Measurements from ENCODE around the gene CRYBG3. TPM values are rescaled to one million over a fixed set of nuclear protein-coding genes. Genes with fewer than 3 reads are reported as not detected.
A peak's percentile ranks its signal among the peaks of the same experiment; 100 is the strongest.
"Not testable (repeated sequence)": the region's sequence is repeated elsewhere in the genome, so short reads cannot be mapped to it uniquely, and the experiment has no call there.

The CRYBG3 gene
- total RNA-seq, 2 donors from 2014 or later: 1.3 to 10.6 TPM

DNA sequence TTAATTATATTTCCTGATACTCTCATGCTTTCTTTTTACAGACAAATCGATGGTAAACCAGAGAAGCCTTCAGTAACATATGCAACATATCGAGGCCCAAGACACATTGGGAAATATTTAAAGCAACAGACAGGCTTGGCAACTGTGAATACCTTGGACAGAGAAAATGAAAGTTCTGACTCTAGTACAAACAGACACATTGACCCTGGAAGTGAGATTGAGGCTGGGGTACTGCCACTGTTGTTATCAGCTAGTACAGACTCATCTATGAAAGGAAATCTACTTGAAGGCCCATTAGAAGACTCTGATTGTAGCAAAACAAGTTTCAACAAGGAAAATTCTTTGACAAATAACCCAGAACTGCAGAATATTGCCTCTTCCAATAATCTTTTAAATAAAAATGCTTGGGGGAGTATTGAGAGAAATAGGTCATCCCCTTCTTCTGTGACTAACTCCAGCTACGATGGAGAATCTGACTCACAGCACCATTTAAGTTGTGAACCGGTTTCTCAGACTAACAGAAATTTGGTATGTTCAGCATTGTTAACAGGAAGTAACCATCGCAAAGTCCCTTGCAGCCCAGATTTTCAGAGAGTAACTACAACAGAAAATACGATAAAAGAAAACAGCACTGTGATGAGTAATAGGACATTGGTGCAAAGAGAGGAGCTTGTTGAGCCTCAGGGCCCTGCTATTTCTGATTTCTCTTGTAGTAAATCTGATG, 50.2 kb downstream of the CRYBG3 start:
- DNase-seq (ENCODE audit: low spot score in 2 of 2) (peak in 1 of 2 donors; percentile 48), ATAC-seq (peak; percentile 89 to 95)
- Mint-ChIP-seq H3K27ac (peak overlapping the region; percentile 69 to 75), H3K9me3 (no peaks in the 10 kb centered on the region), H3K36me3 (peaks cover 5 to 14% of the 10 kb centered on the region in 2 donors)

DNA sequence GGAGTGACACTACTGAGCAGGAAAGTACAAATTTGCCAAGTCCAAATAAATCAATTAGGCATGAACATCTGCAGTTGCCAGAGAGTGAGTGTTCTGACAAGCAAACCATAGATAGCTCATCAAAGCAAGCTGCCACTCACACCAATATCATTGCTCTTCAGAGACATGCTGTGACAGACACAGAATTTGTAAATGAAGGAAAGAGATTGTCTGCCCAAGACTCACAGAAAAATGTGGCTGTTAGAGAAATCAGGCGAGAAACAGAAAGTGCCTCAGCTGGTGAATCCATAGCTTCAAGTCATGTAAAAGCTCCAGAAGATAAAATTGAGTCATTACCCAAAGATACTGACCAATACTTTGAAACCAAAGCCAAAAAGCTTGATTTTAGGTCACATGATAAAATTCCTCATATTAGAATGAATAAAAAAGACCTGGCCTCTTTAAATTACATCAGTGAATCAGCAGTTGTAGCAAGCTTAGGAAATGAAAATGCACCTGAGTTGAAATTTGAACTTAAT, 50.8 kb downstream of the CRYBG3 start:
- peaks cover 5 to 14% of the 10 kb centered on the region in 2 donors for H3K36me3 Mint-ChIP-seq
- H3K9me3 Mint-ChIP-seq: no peaks in the 10 kb centered on the region
- DNase-seq (ENCODE audit: low spot score in 2 of 2) (no peak), ATAC-seq (peak in 1 of 2 donors; percentile 21)
- H3K27ac Mint-ChIP-seq: peak overlapping the region; percentile 69 to 75

DNA sequence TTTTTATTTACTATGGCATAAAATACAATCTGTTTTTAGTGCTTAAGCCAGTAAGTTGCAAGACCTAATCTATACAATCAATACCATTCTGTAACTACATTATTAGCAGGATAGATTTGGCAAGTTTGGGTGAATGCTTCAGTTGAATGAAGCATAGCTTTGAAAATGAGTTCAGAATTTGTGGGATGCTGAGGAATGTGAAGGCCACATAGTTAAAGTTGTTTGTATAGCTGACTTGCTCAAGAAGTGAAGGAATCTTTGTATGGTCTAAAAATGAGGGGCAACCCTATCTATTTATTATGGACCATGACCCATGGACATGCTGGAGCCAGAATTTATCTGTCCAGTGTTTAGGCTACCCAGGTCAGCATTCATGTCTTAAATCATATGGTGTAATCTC, 58.5 kb downstream of the CRYBG3 start:
- no peaks in the 10 kb centered on the region for H3K36me3 Mint-ChIP-seq
- no peak for ATAC-seq
- H3K27ac Mint-ChIP-seq: no peak overlapping the region
- no peaks in the 10 kb centered on the region for H3K9me3 Mint-ChIP-seq
- no peak for DNase-seq (ENCODE audit: low spot score in 2 of 2)

DNA sequence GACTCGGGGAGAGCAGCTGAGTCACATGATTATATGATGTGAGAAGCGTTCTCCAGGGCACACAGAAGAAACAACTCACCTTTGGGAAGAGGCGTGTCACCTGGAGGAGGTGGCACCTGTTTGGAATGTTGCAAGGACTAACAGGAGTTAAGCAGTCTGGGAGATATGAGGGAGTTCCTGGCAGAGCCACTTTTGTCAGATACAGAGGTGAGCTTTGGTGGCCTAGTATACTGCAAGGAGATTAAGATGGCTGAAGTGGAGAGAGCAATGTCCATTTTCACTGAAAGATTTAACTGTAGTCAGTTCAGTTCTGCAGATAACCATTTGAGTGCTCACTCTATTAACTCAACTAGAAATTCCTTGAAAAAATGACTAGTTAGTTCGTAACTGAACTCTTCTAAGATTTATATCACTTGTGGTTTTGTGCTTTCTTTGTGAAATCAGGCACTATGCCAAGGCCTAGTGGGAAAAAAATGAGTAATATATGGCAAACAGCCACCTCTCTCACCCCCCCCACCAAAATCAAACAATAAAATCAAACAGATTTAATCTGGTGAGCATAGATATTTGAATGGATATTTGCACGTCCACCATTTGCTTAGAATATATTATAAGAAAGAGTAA, 61.3 kb downstream of the CRYBG3 start:
- no peak overlapping the region for H3K27ac Mint-ChIP-seq
- no peaks in the 10 kb centered on the region for H3K36me3 Mint-ChIP-seq
- DNase-seq (ENCODE audit: low spot score in 2 of 2) (peak in 1 of 2 donors; percentile 10), ATAC-seq (peak; percentile 36 to 70)
- H3K9me3 Mint-ChIP-seq: no peaks in the 10 kb centered on the region

DNA sequence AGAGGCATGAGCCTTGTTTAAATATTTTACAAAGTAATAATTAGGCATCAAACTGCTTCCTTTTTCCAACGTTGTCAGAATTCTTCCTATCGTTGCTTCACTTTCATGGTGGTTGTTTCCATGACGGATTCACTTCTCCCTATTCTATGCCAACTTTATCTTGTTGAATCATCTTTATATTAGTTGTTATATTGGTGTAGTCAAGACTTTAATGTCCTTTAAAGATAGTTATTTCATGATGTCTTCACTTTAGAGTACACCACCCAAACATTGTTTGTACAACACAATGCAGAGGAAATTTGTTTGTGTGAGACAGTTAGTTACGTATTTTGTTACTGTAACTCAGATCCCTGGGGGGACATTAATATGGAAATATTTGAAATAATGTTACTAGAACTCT, 61.9 kb downstream of the CRYBG3 start:
- DNase-seq (ENCODE audit: low spot score in 2 of 2): no peak
- no peak for ATAC-seq
- no peaks in the 10 kb centered on the region for H3K36me3 Mint-ChIP-seq
- H3K9me3 Mint-ChIP-seq: no peaks in the 10 kb centered on the region
- H3K27ac Mint-ChIP-seq: no peak overlapping the region

DNA sequence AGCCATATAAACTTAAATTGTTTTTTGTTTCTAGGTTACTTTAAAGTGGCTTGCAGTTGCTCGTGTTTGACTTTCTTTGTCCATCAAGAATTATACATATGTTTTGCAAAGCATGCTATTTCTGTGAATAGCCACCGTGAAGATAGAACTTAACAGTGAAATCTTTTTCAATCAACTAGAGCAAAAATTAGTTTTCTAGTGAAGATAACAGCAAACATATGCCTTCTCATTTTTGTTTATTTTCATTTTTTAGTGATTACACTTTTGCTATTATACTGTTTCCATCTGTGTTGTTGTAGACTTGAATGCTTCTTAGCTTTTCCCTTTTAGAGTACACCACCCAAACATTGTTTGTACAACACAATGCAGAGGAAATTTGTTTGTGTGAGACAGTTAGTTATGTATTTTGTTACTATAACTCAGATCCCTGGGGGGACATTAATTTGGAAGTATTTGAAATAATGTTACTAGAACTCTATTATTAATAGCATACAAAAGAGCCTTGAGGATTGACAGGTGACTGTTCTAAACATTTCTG, 62.8 kb downstream of the CRYBG3 start:
- ATAC-seq (no peak), DNase-seq (ENCODE audit: low spot score in 2 of 2) (no peak)
- Mint-ChIP-seq H3K9me3 (no peaks in the 10 kb centered on the region), H3K27ac (no peak overlapping the region), H3K36me3 (no peaks in the 10 kb centered on the region)

DNA sequence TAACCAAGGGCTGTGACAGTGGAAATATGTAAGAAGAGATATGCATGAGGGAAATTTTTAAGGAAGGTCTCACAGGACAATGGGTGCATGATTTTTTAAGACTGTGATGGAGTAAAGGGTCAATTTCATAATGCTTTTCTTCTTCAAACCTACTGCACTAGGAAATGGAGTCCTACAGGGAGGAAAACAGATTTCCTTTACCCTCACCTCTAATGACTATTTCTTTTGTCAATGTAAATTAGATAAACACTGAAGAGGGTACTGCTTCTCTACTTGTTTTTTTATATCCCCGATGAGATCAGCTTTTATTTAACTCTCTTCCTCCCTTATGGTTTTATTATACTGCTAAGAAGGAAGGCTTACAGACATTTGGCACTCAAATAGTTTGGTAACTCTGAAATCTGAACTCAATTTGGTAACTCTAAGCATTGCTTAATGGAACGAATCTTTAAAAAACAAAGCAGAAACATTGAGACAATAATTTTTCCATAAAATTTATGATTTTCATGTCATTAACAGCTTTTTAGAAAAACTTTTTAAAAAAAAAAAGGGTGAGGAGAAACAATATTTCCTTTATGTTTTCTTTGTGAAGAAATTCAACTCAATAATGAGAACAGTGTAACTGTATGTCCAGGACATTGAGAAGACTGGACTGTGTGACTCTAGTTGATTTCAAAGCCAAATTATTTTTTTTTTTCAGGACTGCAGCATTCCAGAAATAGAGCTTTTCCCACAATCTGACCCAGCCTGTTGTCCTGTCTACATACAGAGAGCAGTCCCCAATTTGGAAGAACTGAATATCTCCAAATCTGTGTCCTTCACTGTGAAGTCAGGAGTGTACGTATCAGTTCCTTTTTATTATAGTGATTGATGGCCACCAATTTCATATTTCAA, 64.4 kb downstream of the CRYBG3 start:
- H3K36me3 Mint-ChIP-seq: no peaks in the 10 kb centered on the region
- no peak overlapping the region for H3K27ac Mint-ChIP-seq
- DNase-seq (ENCODE audit: low spot score in 2 of 2) (no peak), ATAC-seq (no peak)
- H3K9me3 Mint-ChIP-seq: no peaks in the 10 kb centered on the region

DNA sequence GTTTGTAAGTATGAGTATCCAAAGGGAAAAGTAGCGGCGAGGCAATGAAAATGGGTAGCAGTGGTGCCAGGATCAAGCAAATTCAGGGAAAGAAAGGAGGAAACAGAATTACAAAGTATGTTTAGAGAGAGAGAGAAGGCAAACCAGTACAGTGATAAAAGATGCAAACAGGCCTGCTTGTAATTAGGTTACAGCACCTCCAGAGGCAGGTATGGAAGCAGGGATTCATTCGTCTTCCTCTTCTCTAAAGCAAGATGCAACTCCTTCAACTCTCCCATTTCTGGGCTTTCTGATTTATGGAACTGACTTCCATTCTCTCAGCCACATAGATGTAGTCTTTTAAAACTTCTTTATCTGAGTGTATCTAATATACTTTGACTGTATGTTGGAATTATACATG, 68.0 kb downstream of the CRYBG3 start:
- no peak overlapping the region for H3K27ac Mint-ChIP-seq
- H3K36me3 Mint-ChIP-seq: no peaks in the 10 kb centered on the region
- DNase-seq (ENCODE audit: low spot score in 2 of 2): no peak
- no peaks in the 10 kb centered on the region for H3K9me3 Mint-ChIP-seq
- ATAC-seq: no peak

DNA sequence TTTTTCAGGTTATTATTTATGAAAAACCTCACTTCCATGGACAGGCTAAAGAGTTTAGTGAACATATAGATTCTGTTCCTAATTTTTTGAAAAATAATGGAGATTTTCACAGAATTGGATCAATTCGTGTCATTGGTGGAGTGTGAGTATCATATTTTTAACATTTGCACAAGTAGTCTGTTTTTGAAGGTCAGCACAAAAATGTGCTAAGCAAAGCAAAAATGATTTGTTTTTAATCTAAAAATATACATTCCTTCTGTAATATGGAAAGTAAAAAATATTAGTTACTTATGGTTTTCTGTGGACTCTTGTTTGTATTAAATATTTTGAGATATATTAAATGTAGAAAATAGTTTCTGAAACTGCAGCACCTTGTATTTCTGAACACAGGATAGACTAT, 71.0 kb downstream of the CRYBG3 start:
- no peak overlapping the region for H3K27ac Mint-ChIP-seq
- no peak for ATAC-seq
- no peak for DNase-seq (ENCODE audit: low spot score in 2 of 2)
- H3K9me3 Mint-ChIP-seq: no peaks in the 10 kb centered on the region
- no peaks in the 10 kb centered on the region for H3K36me3 Mint-ChIP-seq

DNA sequence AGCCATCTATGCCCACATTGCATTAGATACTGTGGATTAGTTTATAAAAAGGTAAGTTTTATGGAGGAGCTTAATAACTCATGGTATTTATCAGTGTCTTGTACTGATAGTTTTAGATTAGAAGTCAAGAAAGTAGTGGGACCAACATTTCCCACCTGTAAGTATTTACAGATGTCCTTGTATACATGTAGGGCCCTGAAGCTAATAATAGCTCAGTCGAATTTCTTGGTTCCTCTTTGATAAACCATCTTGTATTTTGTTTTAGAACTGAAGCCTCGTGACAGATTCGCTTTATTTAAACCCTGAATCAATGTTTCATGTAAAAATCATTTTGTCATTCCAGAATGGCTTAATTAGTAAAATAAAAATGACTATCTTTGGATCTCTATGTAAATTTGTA, 73.4 kb downstream of the CRYBG3 start:
- no peaks in the 10 kb centered on the region for H3K36me3 Mint-ChIP-seq
- ATAC-seq (no peak), DNase-seq (ENCODE audit: low spot score in 2 of 2) (no peak)
- H3K27ac Mint-ChIP-seq: no peak overlapping the region
- H3K9me3 Mint-ChIP-seq: no peaks in the 10 kb centered on the region

DNA sequence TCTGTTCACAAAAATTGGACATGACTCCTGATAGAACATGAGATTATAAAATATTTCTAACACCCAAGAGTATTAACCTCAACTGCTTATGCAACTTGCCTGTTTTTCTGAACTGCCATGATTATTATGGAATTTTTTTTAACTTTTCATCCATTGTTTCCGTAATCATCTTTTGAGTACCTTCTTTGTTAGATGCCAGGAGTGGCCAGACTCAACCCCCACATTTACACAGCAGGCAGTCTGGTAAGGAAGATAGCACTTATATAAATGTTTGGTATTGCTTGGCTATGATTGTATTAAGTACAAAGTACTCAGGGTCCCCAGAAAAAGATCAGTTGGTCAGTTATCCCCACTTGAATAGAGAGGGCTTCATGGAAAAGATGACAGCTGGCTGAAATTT, 74.3 kb downstream of the CRYBG3 start:
- Mint-ChIP-seq H3K36me3 (peaks cover 0 to 5% of the 10 kb centered on the region in 2 donors), H3K9me3 (no peaks in the 10 kb centered on the region), H3K27ac (no peak overlapping the region)
- ATAC-seq (no peak), DNase-seq (ENCODE audit: low spot score in 2 of 2) (no peak)

DNA sequence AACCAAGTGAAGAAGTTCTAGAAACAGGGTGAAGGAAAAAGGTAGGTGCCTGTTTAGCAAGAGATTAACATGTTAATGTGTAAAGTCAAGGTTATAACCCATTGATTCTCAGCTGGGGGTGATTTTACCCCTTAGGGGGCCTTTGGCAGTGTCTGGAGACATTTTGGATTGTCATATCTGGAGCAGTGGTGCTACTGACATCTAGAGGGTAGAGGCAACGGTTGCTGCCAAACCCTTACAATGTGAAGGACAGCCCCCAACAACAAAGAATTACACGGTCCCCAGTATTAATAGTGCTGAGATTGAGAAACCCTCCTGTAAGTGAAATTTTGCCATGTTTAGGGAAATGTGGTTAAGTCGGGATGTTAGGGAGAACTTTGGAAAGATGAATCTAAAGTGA, 74.7 kb downstream of the CRYBG3 start:
- H3K27ac Mint-ChIP-seq: no peak overlapping the region
- ATAC-seq: no peak
- H3K36me3 Mint-ChIP-seq: peaks cover 0 to 9% of the 10 kb centered on the region in 2 donors
- no peak for DNase-seq (ENCODE audit: low spot score in 2 of 2)
- H3K9me3 Mint-ChIP-seq: no peaks in the 10 kb centered on the region

DNA sequence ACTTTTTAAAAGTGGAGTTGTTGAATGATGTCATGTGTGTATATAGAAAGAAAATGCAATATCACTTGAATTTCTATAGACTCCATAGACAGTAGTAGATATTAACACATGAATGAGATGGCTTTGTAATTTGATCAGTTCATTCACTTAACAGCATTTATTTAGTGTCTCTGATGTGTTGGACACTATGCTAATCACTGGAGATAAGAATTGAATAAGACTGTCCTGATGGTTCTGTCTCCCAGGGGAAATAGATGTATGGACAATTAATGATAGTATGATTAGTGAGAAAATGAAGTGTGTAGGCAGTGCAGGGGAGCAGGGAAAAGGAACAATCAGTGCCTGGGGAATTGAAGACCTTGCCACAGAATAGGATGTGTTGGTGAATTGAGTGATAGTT, 77.5 kb downstream of the CRYBG3 start:
- ATAC-seq (no peak), DNase-seq (ENCODE audit: low spot score in 2 of 2) (no peak)
- Mint-ChIP-seq H3K27ac (no peak overlapping the region), H3K36me3 (peaks cover 0 to 13% of the 10 kb centered on the region in 2 donors), H3K9me3 (no peaks in the 10 kb centered on the region)

DNA sequence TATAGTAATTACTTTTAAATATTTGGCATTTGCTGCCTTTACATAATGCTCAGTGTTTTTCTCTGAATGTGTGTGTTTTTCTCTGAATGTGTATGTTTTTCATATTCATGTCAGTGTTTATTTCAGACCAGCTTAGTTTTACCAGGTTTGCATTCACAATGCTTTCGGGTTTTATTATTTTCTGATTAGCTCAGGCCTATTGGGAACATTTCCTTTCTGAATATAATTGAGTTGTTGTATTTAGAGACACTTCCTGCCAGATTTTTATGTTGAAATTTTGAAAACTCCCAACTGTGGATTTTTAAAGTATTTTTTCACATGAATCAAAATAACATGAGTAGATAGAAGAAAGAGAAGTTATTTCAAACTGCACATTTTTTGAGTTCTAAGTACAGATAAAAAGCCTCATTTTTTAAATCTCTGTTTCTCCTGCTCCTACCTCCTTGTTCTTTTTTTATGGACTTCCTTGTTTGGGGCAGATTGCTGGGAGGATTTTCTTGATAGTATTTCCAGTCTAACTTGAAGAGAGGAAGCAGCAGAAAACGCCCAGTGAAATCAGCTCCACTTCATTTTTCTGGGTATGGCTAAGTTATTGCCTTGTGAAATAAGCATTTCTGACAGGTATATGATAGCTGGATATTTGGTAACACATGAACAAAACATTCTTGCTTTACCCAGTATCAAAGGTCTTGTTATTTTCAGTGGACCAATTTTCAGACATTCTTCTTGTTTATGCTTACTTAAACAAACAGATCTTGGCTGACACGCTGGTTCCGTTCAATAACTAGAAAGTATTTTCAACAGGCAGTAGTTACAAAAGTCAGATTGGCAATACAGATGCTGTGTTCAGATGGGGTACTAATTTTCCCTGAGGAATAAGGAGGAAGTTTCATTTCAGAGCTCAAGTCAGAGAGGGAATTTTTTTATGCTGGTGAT, 79.8 kb downstream of the CRYBG3 start:
- Mint-ChIP-seq H3K9me3 (no peaks in the 10 kb centered on the region), H3K27ac (no peak overlapping the region), H3K36me3 (peaks cover 0 to 13% of the 10 kb centered on the region in 2 donors)
- ATAC-seq (no peak), DNase-seq (ENCODE audit: low spot score in 2 of 2) (no peak)

DNA sequence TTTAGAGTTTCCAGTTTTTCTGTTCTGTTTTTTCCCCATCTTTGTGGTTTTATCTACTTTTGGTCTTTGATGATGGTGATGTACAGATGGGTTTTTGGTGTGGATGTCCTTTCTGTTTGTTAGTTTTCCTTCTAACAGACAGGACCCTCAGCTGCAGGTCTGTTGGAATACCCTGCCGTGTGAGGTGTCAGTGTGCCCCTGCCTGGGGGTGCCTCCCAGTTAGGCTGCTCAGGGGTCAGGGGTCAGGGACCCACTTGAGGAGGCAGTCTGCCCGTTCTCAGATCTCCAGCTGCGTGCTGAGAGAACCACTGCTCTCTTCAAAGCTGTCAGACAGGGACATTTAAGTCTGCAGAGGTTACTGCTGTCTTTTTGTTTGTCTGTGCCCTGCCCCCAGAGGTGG, 88.0 kb downstream of the CRYBG3 start:
- peaks cover 6 to 13% of the 10 kb centered on the region in 2 donors for H3K36me3 Mint-ChIP-seq
- ATAC-seq; H3K9me3 Mint-ChIP-seq; H3K27ac Mint-ChIP-seq; DNase-seq (ENCODE audit: low spot score in 2 of 2): not testable (repeated sequence)
